A549 (cell line): ENCODE data around the gene LIN7B. TPM values are rescaled to one million over a fixed set of nuclear protein-coding genes. Genes with fewer than 3 reads are reported as not detected.

Experiments used
- ATAC-seq, 2 experiments: fragments of 200-7000 bp in 1 of 2; fragments of >200 bp in 1 of 2; cut with Nextera tagmentation in 1 of 2; cut with Tn5 transposase in 1 of 2; 3 replicates each; pipeline versions ENCODE4 v1.8.0 to v1.9.1; 2018 to 2020; ENCODE audit warnings: mild to moderate bottlenecking in 1 of 2, moderate library complexity in 1 of 2
- CTCF ChIA-PET: fragments of 300-600 bp; sonication (Branson Sonifier 250); formaldehyde crosslinking; extraction: SDS; loops from one replicate; lab custom pipeline; 2021; ENCODE audit warnings: antibody characterized with exemption, inconsistent platforms; lab: Yijun Ruan, JAX
- POLR2A ChIA-PET: fragments of 350-600 bp; formaldehyde crosslinking; extraction: SDS; loops from one replicate; lab custom pipeline; 2021; ENCODE audit warnings: antibody characterized with exemption, inconsistent platforms; lab: Yijun Ruan, JAX
- DNase-seq, 2 experiments: peaks; one replicate each; pipeline versions ENCODE4 v3.0.0 to v3.0.0-alpha.2; 2011 to 2016; ENCODE audit warnings: low read depth in 1 of 2, low spot score in 1 of 2
- FAIRE-seq: peaks from 2 replicates; lab custom pipeline; 2011; peaks lifted over from hg19 to GRCh38; lab: Jason Lieb, UNC
- H3K27ac ChIP-seq, 2 experiments: fragments of >200 bp; sonication (Bioruptor Twin); formaldehyde crosslinking; 3 replicates each; pipeline ENCODE4 v1.5.1; 2016 to 2017
- H3K4me1 ChIP-seq: fragments of >200 bp; sonication (Bioruptor Twin); formaldehyde crosslinking; 3 replicates; pipeline ENCODE4 v1.6.1; 2016
- H3K4me2 ChIP-seq: fragments of >200 bp; sonication (Bioruptor Twin); formaldehyde crosslinking; 3 replicates; pipeline ENCODE4 v1.6.1; 2016
- H3K4me3 ChIP-seq: fragments of >200 bp; sonication (Bioruptor Twin); formaldehyde crosslinking; 3 replicates; pipeline ENCODE4 v1.5.1; 2016
- H3K9me3 ChIP-seq: fragments of >200 bp; sonication (Bioruptor Twin); formaldehyde crosslinking; 3 replicates; pipeline ENCODE4 v1.6.1; 2016
- ATOH8 ChIP-seq: fragments of 250-450 bp; sonication (Bioruptor Pico); IDR thresholded peaks from 2 replicates; pipeline ENCODE4 v1.5.0; 2020; ENCODE audit warnings: low read depth, mild to moderate bottlenecking, moderate library complexity
- CBX2 ChIP-seq: fragments of 200-600 bp; sonication (generic); IDR thresholded peaks from 2 replicates; pipeline ENCODE4 v1.6.1; 2016; ENCODE audit warnings: low read depth, mild to moderate bottlenecking, borderline replicate concordance
- CBX8 ChIP-seq: fragments of 200-600 bp; sonication (generic); IDR thresholded peaks from 2 replicates; pipeline ENCODE4 v1.6.1; 2016
- CHD2 ChIP-seq: fragments of 150-350 bp; IDR thresholded peaks from 2 replicates; pipeline ENCODE4 v1.6.1; 2014; ENCODE audit warnings: low read length; ENCODE audit not compliant: partially characterized antibody
- CTCF ChIP-seq: fragments of >200 bp; sonication (Bioruptor Twin); formaldehyde crosslinking; IDR thresholded peaks from 3 replicates; pipeline ENCODE4 v1.5.1; 2016
- E2F6 ChIP-seq: IDR thresholded peaks from 2 replicates; pipeline ENCODE4 v1.6.1; 2012; ENCODE audit warnings: low read depth, borderline replicate concordance
- EP300 ChIP-seq, 2 experiments: fragments of >200 bp; sonication (Bioruptor Twin); formaldehyde crosslinking; IDR thresholded peaks; 2 replicates in 1 of 2; 3 replicates in 1 of 2; pipeline ENCODE4 v1.6.1; 2016 to 2017
- ESRRA ChIP-seq: fragments of 150-350 bp; IDR thresholded peaks from 2 replicates; pipeline ENCODE4 v1.6.1; 2014; ENCODE audit warnings: mild to moderate bottlenecking, low read length, borderline replicate concordance
- FOSL2 ChIP-seq, 2 experiments: fragments of 450-650 bp in 1 of 2; fragments of >200 bp in 1 of 2; sonication (Bioruptor Twin) in 1 of 2; formaldehyde crosslinking; IDR thresholded peaks; 2 replicates each; pipeline versions ENCODE4 v1.5.0 to v1.6.1; 2016 to 2020; ENCODE audit warnings: mild to moderate bottlenecking in 1 of 2, moderate library complexity in 1 of 2
- GATA3 ChIP-seq: IDR thresholded peaks from 2 replicates; pipeline ENCODE4 v1.6.1; 2012; ENCODE audit warnings: borderline replicate concordance
- HDAC2 ChIP-seq: fragments of 200-600 bp; sonication (generic); IDR thresholded peaks from 2 replicates; pipeline ENCODE4 v1.6.1; 2016
- HEYL ChIP-seq: fragments of 250-450 bp; sonication (Bioruptor Pico); IDR thresholded peaks from 2 replicates; pipeline ENCODE4 v1.8.0; 2021; ENCODE audit warnings: mild to moderate bottlenecking, moderate library complexity
- HOXA7 ChIP-seq: fragments of 250-450 bp; sonication (Bioruptor Pico); IDR thresholded peaks from 2 replicates; pipeline ENCODE4 v1.5.0; 2020; ENCODE audit warnings: mild to moderate bottlenecking, moderate library complexity
- JUN ChIP-seq, 2 experiments: fragments of >200 bp; sonication (Bioruptor Twin); formaldehyde crosslinking; IDR thresholded peaks; 2 replicates in 1 of 2; 3 replicates in 1 of 2; pipeline ENCODE4 v1.6.1; 2016 to 2017
- JUNB ChIP-seq: fragments of >200 bp; sonication (Bioruptor Twin); formaldehyde crosslinking; IDR thresholded peaks from 2 replicates; pipeline ENCODE4 v1.6.1; 2016
- KDM1A ChIP-seq: fragments of 200-600 bp; sonication (generic); IDR thresholded peaks from 2 replicates; pipeline ENCODE4 v1.6.1; 2016; ENCODE audit warnings: low read depth, mild to moderate bottlenecking
- KDM5A ChIP-seq: fragments of 200-600 bp; sonication (generic); IDR thresholded peaks from 2 replicates; pipeline ENCODE4 v1.6.1; 2016; ENCODE audit warnings: antibody characterized with exemption, mild to moderate bottlenecking
- MAX ChIP-seq: IDR thresholded peaks from 2 replicates; pipeline ENCODE4 v1.6.1; 2012
- NFE2L2 ChIP-seq: fragments of 150-350 bp; conservative IDR thresholded peaks from 2 replicates; pipeline ENCODE4 v1.6.1; 2014; ENCODE audit warnings: low read length
- NR3C1 ChIP-seq: fragments of >200 bp; sonication (Bioruptor Twin); formaldehyde crosslinking; IDR thresholded peaks from 3 replicates; pipeline ENCODE4 v1.6.1; 2017
- POLR2A ChIP-seq: IDR thresholded peaks from 2 replicates; pipeline ENCODE4 v1.6.1; 2012; ENCODE audit warnings: mild to moderate bottlenecking, low read length
- POLR2AphosphoS2 ChIP-seq: conservative IDR thresholded peaks from 2 replicates; pipeline ENCODE4 v1.6.1; 2012; ENCODE audit warnings: low read length, improper control_type of control experiment, inconsistent platforms
- RARB ChIP-seq: fragments of 250-450 bp; sonication (Bioruptor Pico); IDR thresholded peaks from 2 replicates; pipeline ENCODE4 v1.8.0; 2021; ENCODE audit warnings: mild to moderate bottlenecking, moderate library complexity
- TP53 ChIP-seq: fragments of 250-450 bp; sonication (Bioruptor Pico); IDR thresholded peaks from 2 replicates; pipeline ENCODE4 v1.5.0; 2021; ENCODE audit warnings: mild to moderate bottlenecking, moderate library complexity
- ZC3H11A ChIP-seq: fragments of 450-650 bp; IDR thresholded peaks from 2 replicates; pipeline ENCODE4 v1.6.1; 2014; ENCODE audit warnings: antibody characterized with exemption, mild to moderate bottlenecking
- ZFP36 ChIP-seq: fragments of 450-650 bp; IDR thresholded peaks from 2 replicates; pipeline ENCODE4 v1.6.1; 2014; ENCODE audit warnings: borderline replicate concordance; ENCODE audit not compliant: partially characterized antibody
- ZNF302 ChIP-seq: fragments of 250-450 bp; sonication (Bioruptor Pico); IDR thresholded peaks from 2 replicates; pipeline ENCODE4 v1.9.0; 2021; ENCODE audit warnings: inconsistent platforms, mild to moderate bottlenecking, moderate library complexity
- ZSCAN20 ChIP-seq: fragments of 250-450 bp; sonication (Bioruptor Pico); IDR thresholded peaks from 2 replicates; pipeline ENCODE4 v1.8.0; 2022; ENCODE audit warnings: mild to moderate bottlenecking, moderate library complexity
- WGBS: methylation state at CpG from one replicate; pipeline ENCODE4 v1.1.6; 2017; ENCODE audit errors: missing lambda C conversion rate; 5-methylcytosine and 5-hydroxymethylcytosine counted together
- polyA plus RNA-seq, 4 experiments: library from polyadenylated mRNA; depleted of rRNA in 3 of 4; stranded (reverse); fragments of >200 nt; fragmentation: RNase III in 1 of 4; extraction: RNeasy Plus Mini Kit Qiagen cat#74134 plus additional on column Dnase treatment in 1 of 4; gene quantifications; 2 replicates in 3 of 4; 3 replicates in 1 of 4; pipeline ENCODE4 v1.2.3, GENCODE V29; 2011 to 2017

LIN7B gene
- polyA plus RNA-seq, 2 of the 4 experiments (the other 2 are of a cell fraction), result 5.4 to 7.1 TPM

- TF ChIP-seq KDM1A (no peak), ZSCAN20 (CRISPR knock-in tag) (no peak), HEYL (CRISPR knock-in tag) (no peak), RARB (no peak), ZFP36 (no peak), POLR2AphosphoS2 (no peak), CHD2 (no peak), CBX2 (no peak), KDM5A (no peak), NFE2L2 (no peak), ZNF302 (CRISPR knock-in tag) (no peak), CBX8 (no peak), HDAC2 (no peak)
Measured at GRCh38 chr19:49149652-49150105, 35.5 kb downstream of the LIN7B start (continued).

GRCh38 chr19:49150106-49150943 is 36.2 kb downstream of the LIN7B start:
- peak overlapping the region; percentile 68 for H3K4me3 ChIP-seq
- H3K4me2 ChIP-seq, result peak overlapping the region; percentile 100
- DNase-seq, result peak; percentile 85 to 91
- POLR2A ChIA-PET, result interaction anchor here (0.5 to 2.7 kb wide), 6 partner anchors 22 to 303 kb away, joined by 3 to 14 read pairs (median 4); partner anchors contain the start of genes ALDH16A1, GYS1, PPFIA3 and RUVBL2
- H3K4me1 ChIP-seq, result peaks cover 31% of the 10 kb centered on the region
- ATAC-seq, result peak; percentile 44 to 69
- no peak for FAIRE-seq
- peak overlapping the region; percentile 76 to 83 for H3K27ac ChIP-seq
- no peaks in the 10 kb centered on the region for H3K9me3 ChIP-seq
- WGBS, result 3% methylated on average over 52 of the region's 75 CpGs
- TF ChIP-seq JUNB (no peak), MAX (peak; percentile 84), ESRRA (no peak), CBX2 (no peak), TP53 (CRISPR knock-in tag) (0 out of 2 replicates have a peak, but pooled peaks have one; percentile 44), E2F6 (peak; percentile 90), EP300 (IDR thresholded peaks at IDR 0.05) (0 out of 5 replicates have a peak, but pooled peaks of 1 of the 2 experiments have one; percentile 15), FOSL2 (IDR thresholded peaks at IDR 0.05) (no peak), FOSL2 (CRISPR knock-in tag; IDR thresholded peaks at IDR 0.05) (no peak), ZC3H11A (no peak), JUN (IDR thresholded peaks at IDR 0.05) (peak; percentile 30 to 37; a peak in 2 of 5 replicates), GATA3 (peak; percentile 74), ATOH8 (CRISPR knock-in tag) (no peak), POLR2A (peak; percentile 24; the same call in 1 of the 2 replicates), NR3C1 (no peak), HOXA7 (CRISPR knock-in tag) (no peak), CTCF (no peak)
- CTCF ChIA-PET, result interaction anchor here (0.6 to 15.0 kb wide), 13 partner anchors 7 to 267 kb away, joined by 3 to 298 read pairs (median 7); partner anchors contain the start of genes LIN7B and PPFIA3
